Measurements from ENCODE around the gene DENND4B.

DNA sequence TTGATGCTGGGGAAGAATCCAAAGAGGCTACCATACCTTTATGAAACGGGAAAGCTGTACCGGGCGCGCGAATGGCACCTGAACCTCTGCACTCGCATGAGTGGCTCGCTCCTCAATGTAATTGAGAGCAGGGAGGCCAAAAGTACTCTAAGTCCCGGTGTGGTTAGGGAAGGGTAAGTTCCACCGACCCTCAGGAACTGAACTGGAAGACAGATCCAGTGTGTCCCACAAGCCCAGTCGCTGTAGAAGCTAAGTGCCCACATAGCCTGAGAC lies 24.8 kb downstream of the DENND4B start:
- TF ChIP-seq GATA2 (IDR thresholded peaks at IDR 0.05; ENCODE audit: low read depth, low read length) (no peak), GATA3 (IDR thresholded peaks at IDR 0.05; ENCODE audit: low read depth, low read length) (no peak)
